Stimulated activated CD4-positive, alpha-beta T cell treated with anti-CD3 and anti-CD28 coated beads, Interleukin-12 subunit alpha, Interleukin-12 subunit beta, amount 100 ng/mL, for 4 hours (primary cell): ENCODE measurements around the gene RENBP.

Experiments used
- DNase-seq: peaks from one replicate; pipeline ENCODE4 v3.0.0-alpha.2; 2020

Gene RENBP

DNA sequence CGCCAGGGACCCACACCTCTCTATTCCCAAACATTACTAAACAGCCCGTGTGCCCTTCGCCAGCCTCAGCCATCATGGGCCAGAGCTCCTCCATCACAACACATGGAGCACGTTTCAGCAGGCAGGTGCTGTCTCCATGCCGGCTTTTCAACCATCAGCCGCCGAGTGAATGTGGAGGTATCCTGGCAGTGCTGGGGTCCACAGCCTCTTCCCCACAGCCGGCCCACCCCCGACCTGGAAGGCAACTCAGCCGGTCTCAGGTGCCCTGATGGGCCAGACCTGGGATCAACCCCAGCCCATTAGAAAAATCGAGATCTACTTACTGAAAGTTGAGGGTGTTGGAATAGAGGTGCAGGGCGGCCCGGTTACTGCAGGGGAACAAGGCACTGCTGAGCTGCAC, 12.7 kb downstream of the RENBP start:
- DNase-seq: no peak

GRCh38 chrX:153931151-153931550, 13.3 kb downstream of the RENBP start:
- no peak for DNase-seq

DNA sequence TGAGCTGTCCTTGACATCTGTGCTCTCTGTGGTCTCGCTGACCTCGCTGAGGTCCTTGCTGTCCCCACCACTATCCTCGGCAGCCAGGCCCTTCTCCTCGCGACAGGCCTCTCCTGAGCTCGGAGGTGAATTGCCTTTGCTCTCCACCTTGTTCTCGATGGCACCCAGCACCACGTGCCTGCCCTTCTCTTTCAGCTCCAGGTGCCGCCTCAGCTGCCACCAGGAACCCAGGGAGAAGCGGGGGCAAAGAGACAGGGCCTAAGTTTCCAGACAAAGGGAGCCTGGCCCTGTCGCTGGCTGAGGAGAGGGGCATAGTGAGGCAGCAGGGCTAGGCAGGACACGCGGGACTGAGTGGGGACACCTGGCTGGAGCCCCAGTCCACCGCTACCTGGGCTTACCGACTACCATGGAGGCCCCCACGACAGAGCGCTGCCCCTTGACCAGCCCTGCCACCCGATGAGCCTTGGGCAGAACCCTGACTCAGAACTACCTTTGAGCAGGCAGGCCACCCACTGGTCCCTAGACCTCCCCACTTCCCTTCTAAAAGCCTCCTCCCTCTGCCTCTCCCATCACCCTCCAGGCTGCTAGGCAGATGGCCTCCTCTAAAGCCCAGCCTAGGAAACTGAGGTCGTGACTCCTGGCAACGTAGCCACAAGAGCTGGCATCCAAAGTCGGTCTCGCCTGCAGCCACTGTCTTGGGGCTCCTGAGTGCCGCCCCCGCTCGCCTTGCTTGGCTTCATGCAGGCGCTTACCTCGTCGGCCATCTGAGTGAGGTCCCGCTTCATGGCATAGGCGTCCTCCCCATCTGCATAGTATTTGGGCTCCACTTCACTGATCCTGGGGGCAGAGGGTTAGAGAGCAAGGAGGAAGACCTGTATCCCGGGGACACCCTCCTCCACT, 14.2 kb downstream of the RENBP start:
- no peak for DNase-seq

GRCh38 chrX:153929576-153929975, 14.9 kb downstream of the RENBP start:
- no peak for DNase-seq

GRCh38 chrX:153928846-153929245, 15.6 kb downstream of the RENBP start:
- DNase-seq: no peak

DNA sequence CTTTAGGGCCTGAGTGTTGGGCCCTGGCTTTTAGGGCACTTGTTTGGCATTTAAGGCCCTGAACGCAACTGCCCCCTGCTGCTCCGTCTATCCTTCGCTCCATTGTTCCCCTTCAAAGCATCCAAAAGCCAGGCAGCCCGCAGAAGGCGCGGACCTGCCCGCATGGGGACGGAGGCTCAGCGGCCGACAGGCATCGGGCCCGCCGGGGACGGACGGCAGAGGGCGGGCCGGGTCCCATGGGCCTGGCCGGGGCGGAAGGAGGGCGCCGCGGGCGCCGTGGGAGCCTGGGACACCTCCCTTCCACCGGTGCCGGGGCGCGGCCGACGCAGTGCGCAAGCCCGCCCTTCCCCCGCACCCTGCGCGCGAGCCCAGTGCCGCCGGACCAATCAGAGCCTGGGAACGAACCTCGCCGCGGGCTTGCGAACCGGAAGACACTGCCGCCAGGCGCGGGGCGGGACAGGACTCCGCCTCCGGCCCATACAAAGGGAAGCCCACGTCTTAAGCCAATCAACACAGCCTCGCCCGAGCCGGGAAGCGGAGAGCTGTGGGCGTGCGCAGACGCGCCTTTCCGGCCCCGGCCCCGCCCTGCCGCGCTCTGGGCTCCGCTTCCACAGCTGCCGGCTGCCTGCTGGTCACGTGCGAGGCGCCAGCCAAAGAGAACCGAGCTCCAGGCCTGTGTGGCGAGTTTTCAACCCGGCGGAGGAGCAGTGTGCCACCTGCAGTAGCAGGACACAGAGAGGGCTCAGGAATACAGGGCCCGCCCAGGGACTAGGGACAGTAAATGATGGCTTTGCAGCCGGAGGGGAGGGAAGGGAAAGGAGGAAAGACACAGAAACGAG, 16.3 kb downstream of the RENBP start:
- DNase-seq: peak; percentile 85

DNA sequence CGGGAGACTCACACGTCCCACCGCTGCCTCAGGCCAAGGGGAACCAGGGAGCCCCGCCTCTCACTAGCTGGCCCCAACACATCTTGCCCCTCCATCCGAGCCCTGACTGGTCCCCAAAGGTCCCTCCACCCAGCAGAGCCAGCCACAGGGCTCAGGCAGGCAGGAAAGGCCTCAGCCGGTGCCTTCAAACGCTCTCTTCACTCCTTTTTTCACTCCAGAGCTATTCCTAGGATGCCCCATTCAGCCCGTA, 16.8 kb downstream of the RENBP start:
- no peak for DNase-seq

GRCh38 chrX:153926858-153927671, 17.4 kb downstream of the RENBP start:
- DNase-seq: peak; percentile 61

DNA sequence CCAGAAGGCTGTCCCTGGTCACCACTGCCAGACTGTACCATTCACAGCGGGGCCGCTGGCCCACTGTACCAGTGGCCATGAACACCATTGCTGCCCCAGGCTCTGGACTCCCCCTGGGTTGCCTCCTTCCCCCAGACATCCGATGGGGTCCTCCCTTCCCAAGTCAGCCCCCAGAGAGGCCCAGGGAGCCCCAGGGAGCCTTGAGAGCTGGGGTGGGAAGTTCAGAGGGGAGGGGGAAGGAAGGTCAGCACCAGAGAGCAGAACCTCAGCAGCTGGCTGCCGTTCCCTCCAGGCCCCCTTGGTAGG, 17.9 kb downstream of the RENBP start:
- no peak for DNase-seq

DNA sequence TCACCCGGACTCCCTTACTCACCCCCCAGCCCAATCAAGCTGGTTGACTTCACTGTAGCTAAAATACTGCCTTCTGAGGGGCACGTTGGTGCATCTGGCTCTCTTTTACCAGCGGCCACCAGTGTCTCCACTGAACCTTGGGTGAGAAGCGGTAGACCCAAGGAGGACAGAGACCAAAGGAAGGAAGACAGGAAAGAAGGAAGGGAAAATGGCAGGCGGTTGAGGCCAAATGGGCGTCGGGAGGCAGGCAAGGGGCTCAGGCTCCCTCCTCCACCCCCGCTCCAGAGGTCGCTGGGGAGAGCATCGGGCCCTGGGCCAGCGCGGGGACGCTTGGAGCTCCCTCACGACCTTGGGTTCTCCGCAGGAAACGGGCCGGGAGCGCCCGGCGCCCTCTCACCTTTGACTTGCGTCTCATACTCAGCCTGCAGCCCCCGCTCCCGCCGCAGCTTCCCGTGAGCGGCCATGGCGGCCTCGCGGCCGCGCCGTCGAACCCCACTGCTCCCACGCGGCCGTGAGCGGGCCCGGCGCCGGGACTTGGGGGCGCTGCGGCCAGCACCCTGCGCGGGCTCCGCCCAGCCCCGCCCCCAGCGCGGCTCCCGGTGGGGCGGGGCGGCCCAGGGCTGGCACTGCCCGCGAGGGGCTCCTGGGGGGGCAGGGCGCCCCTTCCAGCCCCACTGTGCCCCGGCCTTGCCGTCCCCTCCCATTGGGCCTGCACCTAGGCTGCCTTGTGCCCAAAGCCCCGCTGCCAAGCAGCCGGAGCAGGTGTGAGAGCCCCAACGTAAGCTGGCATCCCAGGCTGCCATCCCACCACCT, 18.5 kb downstream of the RENBP start, which contains the start of gene ARHGAP4:
Gene ARHGAP4 (minus strand): TSS at position 526 of the 813 bp plus-strand sequence. CDS start 62 bp downstream, at position 464.
- peak; percentile 49 for DNase-seq

DNA sequence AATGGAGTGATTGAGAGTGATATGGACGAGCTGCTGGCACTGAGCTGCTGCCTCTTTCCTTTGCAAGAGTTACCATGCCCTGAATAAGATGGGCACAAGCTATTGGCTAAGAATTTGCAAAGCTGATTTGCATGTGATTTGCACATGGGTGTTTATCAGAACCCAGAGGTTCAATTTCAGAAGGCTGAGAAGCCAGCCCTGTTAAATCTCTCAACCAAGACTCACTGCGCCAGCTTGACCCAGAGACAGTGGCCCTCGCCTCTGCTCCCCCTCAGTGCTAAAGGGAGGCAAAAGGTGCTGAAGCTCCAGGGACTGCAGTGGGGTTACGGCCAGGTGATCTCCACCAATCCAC, 19.1 kb downstream of the RENBP start:
- DNase-seq: no peak

- DNase-seq: no peak
Measured at GRCh38 chrX:153924149-153924861, 20.1 kb downstream of the RENBP start.

GRCh38 chrX:153922932-153923857, 21.2 kb downstream of the RENBP start:
- DNase-seq: no peak

- no peak for DNase-seq
Measured at GRCh38 chrX:153921511-153922446, 22.7 kb downstream of the RENBP start.

- DNase-seq: no peak
Measured at GRCh38 chrX:153921070-153921469, 23.4 kb downstream of the RENBP start.

GRCh38 chrX:153920546-153920945, 23.9 kb downstream of the RENBP start:
- DNase-seq: no peak

GRCh38 chrX:153919281-153919680, 25.2 kb downstream of the RENBP start:
- DNase-seq: no peak

DNA sequence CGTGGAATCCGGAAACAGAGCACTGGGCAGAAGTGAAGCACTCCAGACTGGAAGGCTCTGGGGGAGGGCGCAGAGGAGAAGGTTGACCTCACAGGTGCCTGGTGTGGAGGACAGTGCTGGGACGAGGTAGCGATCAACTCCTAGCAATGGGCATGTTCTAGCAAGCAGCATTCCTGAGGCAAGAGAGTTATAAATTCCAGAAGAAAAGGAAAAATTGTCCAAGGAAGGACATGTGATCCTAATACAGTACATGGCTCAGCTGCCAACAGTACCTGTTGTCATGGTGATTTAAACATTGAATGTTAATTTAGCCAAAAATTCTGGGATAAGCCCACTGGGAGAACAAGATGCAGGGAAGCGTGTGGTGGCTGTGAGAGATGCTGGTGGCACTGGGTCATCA, 26.6 kb downstream of the RENBP start:
- no peak for DNase-seq

DNA sequence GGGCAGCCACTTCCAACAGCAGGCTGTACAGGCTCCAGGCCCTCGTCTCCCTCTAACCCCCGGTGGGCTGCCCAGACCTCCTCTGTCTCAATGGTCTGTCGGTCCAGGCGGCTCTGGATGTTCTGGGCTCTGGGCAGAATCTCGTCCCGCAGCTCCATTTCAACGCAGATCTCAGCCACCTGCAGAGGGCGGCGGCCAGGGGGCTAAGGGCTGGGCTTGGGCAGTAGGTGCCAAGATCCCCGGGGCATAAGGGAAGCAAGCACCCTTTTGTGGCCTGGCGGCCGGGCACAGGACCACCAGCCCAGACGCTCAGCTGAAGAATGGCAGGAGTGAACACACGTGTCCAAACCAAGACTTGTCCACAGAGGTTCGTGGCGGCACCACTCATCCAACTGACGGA, 30.7 kb downstream of the RENBP start:
- DNase-seq: no peak

DNA sequence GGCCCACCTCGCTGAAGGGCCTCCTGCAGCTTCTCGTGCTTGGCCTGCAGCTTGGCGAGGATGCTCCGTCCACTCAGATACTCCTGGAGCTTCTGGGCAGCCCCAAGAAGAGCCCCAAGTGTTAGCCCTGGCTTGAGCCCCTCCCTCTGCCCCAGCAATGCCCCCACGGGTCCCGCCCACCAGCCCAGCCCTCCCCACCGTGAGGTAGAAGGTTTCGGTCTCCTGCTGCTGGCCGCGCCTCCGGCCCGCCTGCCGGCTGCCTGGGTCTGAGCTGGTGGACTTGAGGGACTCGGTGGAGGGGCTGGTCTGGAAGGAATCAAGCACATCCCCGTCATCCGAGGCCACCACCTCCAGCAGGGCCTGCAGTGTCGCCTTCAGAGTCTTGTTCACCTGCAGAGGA, 31.2 kb downstream of the RENBP start:
- no peak for DNase-seq
